HG02973 (cell line): ENCODE data around the gene GNB1.
A peak's percentile ranks its signal among the peaks of the same experiment; 100 is the strongest.
"Not testable (repeated sequence)": the region's sequence is repeated elsewhere in the genome, so short reads cannot be mapped to it uniquely, and the experiment has no call there.

Source experiments
- ATAC-seq: cut with Tn5 transposase; IDR thresholded peaks from one replicate; pipeline ENCODE4 v1.9.1; 2021; ENCODE audit warnings: moderate library complexity; ENCODE audit not compliant: unreplicated experiment

GNB1 gene

GRCh38 chr1:1752190-1752589, 138.7 kb downstream of the GNB1 start:
- ATAC-seq: no peak

DNA sequence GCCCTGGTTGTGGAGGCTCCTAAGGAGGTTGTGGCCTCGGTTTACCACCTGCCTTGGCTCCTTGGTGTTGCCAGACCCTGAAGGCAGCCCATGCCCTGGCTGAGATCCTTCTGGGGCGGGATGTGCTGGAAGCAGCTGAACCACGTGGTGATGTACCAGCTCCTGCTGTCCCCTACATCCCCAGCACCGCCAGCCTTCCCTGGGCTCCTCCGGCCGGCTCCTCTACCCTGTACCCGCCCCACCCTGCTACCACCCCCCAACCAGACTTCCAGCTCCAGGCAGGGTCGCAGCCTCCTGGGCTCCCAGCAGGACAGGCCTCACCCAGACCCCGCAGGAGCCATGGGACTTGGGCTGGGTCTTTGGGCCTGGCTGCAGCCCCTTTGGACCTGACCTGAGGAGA, 140.9 kb downstream of the GNB1 start:
- ATAC-seq: not testable (repeated sequence)

DNA sequence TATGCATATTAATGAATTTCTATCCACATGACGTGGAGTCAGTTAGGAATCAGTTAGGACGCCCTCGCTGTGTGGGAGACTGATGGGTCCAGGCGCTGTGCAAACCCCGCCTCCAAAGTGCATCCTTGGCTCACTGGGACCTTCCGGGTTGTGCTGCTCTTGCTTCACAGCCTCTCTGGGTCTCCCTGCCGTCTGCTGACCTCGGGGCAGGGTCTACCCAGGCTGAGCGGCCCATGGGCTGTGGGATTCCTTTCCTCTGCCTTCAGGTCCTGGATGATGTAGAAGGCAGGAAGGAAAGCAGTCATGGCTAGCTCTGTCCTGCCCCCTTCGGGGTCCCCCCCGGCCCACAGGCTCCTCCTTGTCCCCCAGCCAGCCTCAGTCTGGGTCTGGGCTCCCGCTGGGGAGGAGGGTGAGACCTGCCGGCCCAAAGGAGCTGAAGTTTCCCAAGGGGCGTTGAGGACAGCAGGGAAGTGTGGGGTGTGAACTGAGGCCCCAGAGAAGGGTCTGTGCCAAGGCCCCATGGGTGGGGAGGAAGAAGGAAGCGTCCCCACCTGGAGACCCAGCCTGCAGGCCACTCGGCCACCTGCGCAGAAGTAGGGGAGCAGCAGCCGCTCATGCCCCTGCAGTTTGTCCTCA, 142.1 kb downstream of the GNB1 start:
- no peak for ATAC-seq

- ATAC-seq: peak; percentile 83
Measured at GRCh38 chr1:1746566-1746909, 144.3 kb downstream of the GNB1 start.

DNA sequence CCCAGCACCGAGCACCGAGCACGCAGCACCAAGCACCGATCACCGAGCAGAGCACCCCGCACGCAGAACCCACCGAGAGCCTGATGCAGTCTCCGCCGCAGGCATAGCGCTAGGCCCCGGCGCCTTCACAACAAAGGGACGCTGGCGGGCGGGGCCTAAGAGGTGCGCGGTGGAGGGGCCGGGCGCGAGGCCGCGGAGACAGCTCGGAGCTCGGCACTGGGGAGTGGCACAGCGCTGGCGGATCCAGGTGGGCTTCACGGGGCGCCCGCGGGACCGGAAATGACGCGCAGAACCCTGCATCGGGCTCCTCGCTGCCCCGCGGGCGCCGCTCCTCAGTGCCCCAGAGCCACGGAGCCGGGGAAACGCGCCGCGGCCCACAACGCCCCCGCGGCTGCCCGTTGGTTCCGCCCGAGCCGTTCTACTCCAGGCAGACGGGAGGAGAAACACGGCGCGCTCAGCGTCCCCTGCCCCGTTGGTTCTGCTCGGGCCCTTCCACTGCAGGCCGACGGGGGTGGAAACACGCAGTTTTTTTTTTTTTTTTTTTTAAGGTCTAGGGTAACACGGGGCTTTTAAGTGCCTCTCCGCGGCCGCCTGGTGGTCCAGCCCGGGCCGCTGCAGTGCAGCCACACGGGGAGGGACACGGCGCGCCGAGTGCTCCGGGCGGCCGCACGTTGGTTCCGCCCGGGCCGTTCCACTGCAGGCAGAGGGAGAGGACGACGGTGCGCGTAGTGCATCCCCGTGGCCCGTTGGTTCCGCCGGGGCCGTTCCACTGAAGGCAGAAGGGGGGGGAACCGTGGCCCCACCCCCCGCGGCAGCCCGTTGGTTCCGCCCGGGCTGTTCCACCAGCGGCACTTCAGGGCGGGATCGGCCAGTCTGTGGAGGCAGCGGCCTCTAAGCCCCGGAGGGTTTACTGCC, 145.0 kb downstream of the GNB1 start:
- peak; percentile 56 for ATAC-seq

DNA sequence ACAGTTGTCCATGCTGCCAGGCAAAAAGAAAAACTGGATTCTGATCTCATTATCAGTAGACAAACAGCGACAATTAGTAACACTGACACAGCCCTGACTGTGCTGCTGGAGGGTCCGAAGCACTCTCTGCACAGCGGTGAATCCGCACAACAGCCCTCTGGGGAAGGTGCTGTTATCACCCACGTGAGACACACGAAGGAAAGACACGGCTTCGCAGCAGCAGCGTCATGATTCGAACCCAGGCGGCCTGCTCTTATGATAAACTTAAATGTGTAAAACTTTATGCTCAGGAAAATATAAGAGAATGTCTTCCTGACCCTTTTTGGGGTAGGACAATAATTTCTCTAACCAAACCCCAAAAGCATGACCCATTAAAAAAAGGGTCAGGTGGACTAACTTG, 148.4 kb downstream of the GNB1 start:
- ATAC-seq: not testable (repeated sequence)

DNA sequence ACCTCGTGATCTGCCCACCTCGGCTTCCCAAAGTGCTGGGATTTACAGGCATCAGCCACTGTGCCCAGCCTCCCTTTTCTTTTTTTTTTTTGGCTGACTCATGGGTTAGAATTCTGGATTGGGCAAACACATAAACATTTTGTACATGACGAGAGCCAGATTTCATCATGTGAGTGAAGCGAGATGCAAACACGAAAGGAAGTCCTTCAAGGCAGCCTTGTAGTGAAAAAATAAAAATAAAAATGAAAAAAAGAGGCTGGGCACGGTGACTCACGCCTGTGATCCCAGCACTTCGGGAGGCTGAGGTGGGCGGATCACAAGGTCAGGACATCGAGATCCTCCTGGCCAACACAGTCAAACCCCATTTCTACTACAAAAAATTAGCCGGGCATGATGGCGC, 149.9 kb downstream of the GNB1 start:
- ATAC-seq: not testable (repeated sequence)

GRCh38 chr1:1738799-1739337, 152.0 kb downstream of the GNB1 start:
- not testable (repeated sequence) for ATAC-seq

- not testable (repeated sequence) for ATAC-seq
Measured at GRCh38 chr1:1737675-1738590, 153.0 kb downstream of the GNB1 start.
